Skeletal muscle tissue (tissue), 4 donors: Measurements from ENCODE around the gene SULT1C2. TPM values are rescaled to one million over a fixed set of nuclear protein-coding genes. Genes with fewer than 3 reads are reported as not detected.
"Not testable (repeated sequence)": the region's sequence is repeated elsewhere in the genome, so short reads cannot be mapped to it uniquely, and the experiment has no call there.

ENCODE experiments used
- H3K27ac ChIP-seq: one replicate; pipeline ENCODE4 v1.7.0; 2013; ENCODE audit warnings: mild to moderate bottlenecking, low read depth, low read length, inconsistent platforms
- H3K27me3 ChIP-seq, 3 donors: one replicate each; pipeline ENCODE4 v1.7.0; 2013; ENCODE audit warnings: low read length in 3 of 3; ENCODE audit not compliant: control insufficient read depth in 3 of 3, insufficient read depth in 3 of 3
- H3K36me3 ChIP-seq, 3 donors: one replicate each; pipeline ENCODE4 v1.7.0; 2013; ENCODE audit warnings: low read length in 3 of 3; ENCODE audit not compliant: control insufficient read depth in 3 of 3, insufficient read depth in 3 of 3
- H3K4me1 ChIP-seq, 3 donors: one replicate each; pipeline ENCODE4 v1.7.0; 2013; ENCODE audit warnings: low read length in 3 of 3, mild to moderate bottlenecking in 3 of 3; ENCODE audit not compliant: control insufficient read depth in 3 of 3, insufficient read depth in 3 of 3
- H3K4me3 ChIP-seq, 3 donors: one replicate each; pipeline ENCODE4 v1.7.0; 2013; ENCODE audit warnings: low read length in 3 of 3
- H3K9ac ChIP-seq, 3 donors: one replicate each; pipeline ENCODE4 v1.7.0; 2013; ENCODE audit warnings: low read length in 3 of 3, mild to moderate bottlenecking in 3 of 3, moderate library complexity in 2 of 3, low read depth in 1 of 3
- H3K9me3 ChIP-seq, 3 donors: one replicate each; pipeline ENCODE4 v1.7.0; 2013; ENCODE audit warnings: low read length in 3 of 3; ENCODE audit not compliant: control insufficient read depth in 3 of 3
- total RNA-seq: library from RNA; depleted of rRNA; stranded (reverse); fragments of >200 nt; gene quantifications from one replicate; pipeline ENCODE4 v1.2.3, GENCODE V29; 2014
- donor health status: Osteomylitis.

Gene SULT1C2
- total RNA-seq, 1 donor from 2014 or later = 1.0 TPM

- H3K27ac ChIP-seq = no peak overlapping the region
- no peaks in the 10 kb centered on the region for H3K4me1 ChIP-seq
- no peaks in the 10 kb centered on the region for H3K27me3 ChIP-seq
- no peak overlapping the region for H3K4me3 ChIP-seq
- no peaks in the 10 kb centered on the region for H3K36me3 ChIP-seq
- no peaks in the 10 kb centered on the region for H3K9me3 ChIP-seq
- H3K9ac ChIP-seq = no peak overlapping the region
Observed at GRCh38 chr2:108266218-108266617, 22.5 kb upstream of the SULT1C2 start.

GRCh38 chr2:108267101-108267500, 21.6 kb upstream of the SULT1C2 start:
- Histone ChIP-seq H3K9me3 (no peaks in the 10 kb centered on the region), H3K4me1 (no peaks in the 10 kb centered on the region), H3K27me3 (no peaks in the 10 kb centered on the region), H3K27ac (peak overlapping the region; percentile 13), H3K4me3 (no peak overlapping the region), H3K9ac (no peak overlapping the region), H3K36me3 (no peaks in the 10 kb centered on the region)

GRCh38 chr2:108268001-108268400, 20.7 kb upstream of the SULT1C2 start:
- Histone ChIP-seq H3K27ac (peak overlapping the region; percentile 13), H3K36me3 (no peaks in the 10 kb centered on the region), H3K9ac (no peak overlapping the region), H3K4me1 (no peaks in the 10 kb centered on the region), H3K4me3 (no peak overlapping the region), H3K9me3 (no peaks in the 10 kb centered on the region), H3K27me3 (no peaks in the 10 kb centered on the region)

- Histone ChIP-seq H3K36me3 (no peaks in the 10 kb centered on the region), H3K4me1 (no peaks in the 10 kb centered on the region), H3K27me3 (no peaks in the 10 kb centered on the region), H3K9me3 (no peaks in the 10 kb centered on the region), H3K4me3 (no peak overlapping the region), H3K27ac (no peak overlapping the region), H3K9ac (no peak overlapping the region)
Observed at GRCh38 chr2:108270346-108270745, 18.3 kb upstream of the SULT1C2 start.

GRCh38 chr2:108270768-108271506, 17.8 kb upstream of the SULT1C2 start:
- no peaks in the 10 kb centered on the region for H3K27me3 ChIP-seq
- no peaks in the 10 kb centered on the region for H3K36me3 ChIP-seq
- H3K9ac ChIP-seq = no peak overlapping the region
- no peaks in the 10 kb centered on the region for H3K4me1 ChIP-seq
- H3K4me3 ChIP-seq = no peak overlapping the region
- H3K9me3 ChIP-seq = no peaks in the 10 kb centered on the region
- no peak overlapping the region for H3K27ac ChIP-seq

GRCh38 chr2:108271691-108272253, 16.9 kb upstream of the SULT1C2 start:
- Histone ChIP-seq H3K9me3 (no peaks in the 10 kb centered on the region), H3K27ac (peak overlapping the region; percentile 39), H3K27me3 (no peaks in the 10 kb centered on the region), H3K36me3 (no peaks in the 10 kb centered on the region), H3K4me3 (peak overlapping the region; percentile 47 to 60 (median 57)), H3K4me1 (no peaks in the 10 kb centered on the region), H3K9ac (peak overlapping the region in 1 of 3 donors; percentile 33)

- H3K27me3 ChIP-seq = no peaks in the 10 kb centered on the region
- H3K4me3 ChIP-seq = no peak overlapping the region
- no peak overlapping the region for H3K9ac ChIP-seq
- H3K4me1 ChIP-seq = no peaks in the 10 kb centered on the region
- no peak overlapping the region for H3K27ac ChIP-seq
- H3K9me3 ChIP-seq = no peaks in the 10 kb centered on the region
- H3K36me3 ChIP-seq = no peaks in the 10 kb centered on the region
Observed at GRCh38 chr2:108278631-108279030, 10.1 kb upstream of the SULT1C2 start.

- Histone ChIP-seq H3K4me3 (no peak overlapping the region), H3K27me3 (no peaks in the 10 kb centered on the region), H3K27ac (no peak overlapping the region), H3K9me3 (no peaks in the 10 kb centered on the region), H3K36me3 (no peaks in the 10 kb centered on the region), H3K9ac (no peak overlapping the region), H3K4me1 (no peaks in the 10 kb centered on the region)
Observed at GRCh38 chr2:108279468-108279867, 9.2 kb upstream of the SULT1C2 start.

- no peaks in the 10 kb centered on the region for H3K9me3 ChIP-seq
- no peaks in the 10 kb centered on the region for H3K36me3 ChIP-seq
- H3K9ac ChIP-seq = no peak overlapping the region
- H3K4me3 ChIP-seq = no peak overlapping the region
- peaks cover 0 to 2% (median 0%) of the 10 kb centered on the region in 3 donors for H3K27me3 ChIP-seq
- no peak overlapping the region for H3K27ac ChIP-seq
- no peaks in the 10 kb centered on the region for H3K4me1 ChIP-seq
Observed at GRCh38 chr2:108280466-108280865, 8.2 kb upstream of the SULT1C2 start.

GRCh38 chr2:108284566-108284965, 4.1 kb upstream of the SULT1C2 start:
- not testable (repeated sequence) for H3K4me3 ChIP-seq, H3K27ac ChIP-seq, H3K9me3 ChIP-seq, H3K9ac ChIP-seq, H3K36me3 ChIP-seq, H3K4me1 ChIP-seq, H3K27me3 ChIP-seq
